GM19372 (cell line): ENCODE results near the gene WNT7A.

Source experiments
- ATAC-seq: cut with Tn5 transposase; IDR thresholded peaks from one replicate; pipeline ENCODE4 v1.9.1; 2021; ENCODE audit warnings: mild to moderate bottlenecking, low read depth, moderate library complexity; ENCODE audit not compliant: unreplicated experiment

Gene WNT7A

GRCh38 chr3:13782501-13782900, 97.4 kb downstream of the WNT7A start:
- ATAC-seq, result no peak

- no peak for ATAC-seq
Measured at GRCh38 chr3:13781417-13781816, 98.5 kb downstream of the WNT7A start.

GRCh38 chr3:13780432-13781176, 99.3 kb downstream of the WNT7A start:
- ATAC-seq, result no peak

GRCh38 chr3:13776253-13777050, 103.4 kb downstream of the WNT7A start:
- ATAC-seq, result no peak

- ATAC-seq, result no peak
Measured at GRCh38 chr3:13772885-13773745, 106.8 kb downstream of the WNT7A start.

GRCh38 chr3:13772321-13772745, 107.5 kb downstream of the WNT7A start:
- no peak for ATAC-seq

- no peak for ATAC-seq
Measured at GRCh38 chr3:13771496-13771895, 108.4 kb downstream of the WNT7A start.

- no peak for ATAC-seq
Measured at GRCh38 chr3:13770170-13771169, 109.4 kb downstream of the WNT7A start.

- ATAC-seq, result no peak
Measured at GRCh38 chr3:13769422-13769821, 110.4 kb downstream of the WNT7A start.

GRCh38 chr3:13768453-13768852, 111.4 kb downstream of the WNT7A start:
- no peak for ATAC-seq

GRCh38 chr3:13767896-13768295, 112.0 kb downstream of the WNT7A start:
- no peak for ATAC-seq

- ATAC-seq, result no peak
Measured at GRCh38 chr3:13767030-13767429, 112.8 kb downstream of the WNT7A start.
